A549 treated with Mapracorat at 1 μM for 4 hours (cell line): ENCODE measurements around the gene STYXL2. TPM values are rescaled to one million over a fixed set of nuclear protein-coding genes. Genes with fewer than 3 reads are reported as not detected.

Source experiments
- total RNA-seq: library from RNA; stranded (reverse); fragments of 200-300 nt; extraction: Qiagen RNA extraction; gene quantifications from 5 replicates; pipeline ENCODE4 v1.2.3, GENCODE V29; 2022

Gene STYXL2
- total RNA-seq, result not detected in 5 replicates

GRCh38 chr1:167093846-167094516, at the start of gene STYXL2:
Gene STYXL2 (plus strand): TSS chr1:167094075. CDS start chr1:167094850, 775 bp downstream.

DNA sequence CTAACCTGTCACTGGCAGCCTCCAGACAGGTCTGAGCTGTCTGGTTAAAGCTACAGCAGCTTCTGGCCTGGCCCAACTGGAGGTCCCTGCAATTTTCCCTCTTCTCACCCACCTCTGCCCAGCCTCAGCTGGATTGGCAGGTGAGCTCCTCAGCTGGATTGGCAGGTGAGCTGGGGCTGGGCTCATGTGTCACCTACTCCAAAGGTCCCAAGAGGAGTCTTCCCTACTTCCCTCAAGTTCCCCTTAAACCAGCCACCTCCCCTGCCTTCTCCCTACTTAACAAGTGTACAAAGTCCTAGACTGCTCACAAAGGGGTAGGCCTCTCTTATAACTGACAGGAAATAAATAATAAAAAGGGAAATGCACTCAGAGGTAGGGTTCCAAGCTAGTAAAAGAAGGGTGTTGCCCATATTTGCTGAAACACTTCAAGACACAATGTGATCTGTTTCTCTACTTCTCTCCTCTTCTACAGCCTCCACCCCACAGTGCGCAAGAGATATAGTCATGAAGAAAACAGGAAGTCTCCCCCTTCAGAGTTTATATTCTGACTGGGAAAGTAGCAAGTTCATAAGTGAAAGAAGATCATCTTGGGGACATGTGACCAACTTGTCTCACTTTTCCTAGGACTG, 3.4 kb upstream of the STYXL2 start, which contains the start of gene GPA33:
Gene GPA33 (minus strand): TSS at position 64 of the 629 bp plus-strand sequence. CDS start 90 bp downstream, outside the sequence.

Other genes starting within 250 kb of the STYXL2 start
- gene TADA1, start 217.8 kb upstream of the STYXL2 start, total RNA-seq, result 11.4 to 13.9 TPM (median 13.6 TPM) in 5 replicates
- 0.02 to 0.05 TPM (median 0.03 TPM) in 3 of 5 replicates, not detected in the others for gene ILDR2, start 118.5 kb upstream of the STYXL2 start, total RNA-seq
- gene MAEL, start 104.8 kb upstream of the STYXL2 start, total RNA-seq, result not detected in 5 replicates
- gene GPA33, start 3.7 kb upstream of the STYXL2 start, total RNA-seq, result not detected in 5 replicates
- 3.3 to 4.1 TPM (median 3.4 TPM) in 5 replicates for gene POU2F1, start 126.8 kb downstream of the STYXL2 start, total RNA-seq